Smooth muscle cell (in vitro differentiated cells): Measurements from ENCODE around the gene RBM18. TPM values are rescaled to one million over a fixed set of nuclear protein-coding genes. Genes with fewer than 3 reads are reported as not detected.

ENCODE experiments used
- DNase-seq: peaks from one replicate; lab custom pipeline; 2025; ENCODE audit not compliant: unreplicated experiment; lab: John Stamatoyannopoulos, UW
- H2AFZ ChIP-seq: fragments of 200-600 bp; sonication (generic); 2 replicates; pipeline ENCODE4 v1.6.0; 2016; ENCODE audit warnings: antibody characterized with exemption, low read depth, mild to moderate bottlenecking
- H3F3A ChIP-seq: fragments of 200-600 bp; sonication (generic); 2 replicates; pipeline ENCODE4 v1.6.0; 2017; ENCODE audit warnings: antibody characterized with exemption, low read depth
- H3K27ac ChIP-seq: fragments of 200-600 bp; sonication (generic); 2 replicates; pipeline ENCODE4 v1.5.1; 2016; ENCODE audit warnings: low read depth, mild to moderate bottlenecking
- H3K27me3 ChIP-seq: fragments of 200-600 bp; sonication (generic); 2 replicates; pipeline ENCODE4 v1.6.1; 2016; ENCODE audit warnings: low read depth, mild to moderate bottlenecking
- H3K36me3 ChIP-seq: fragments of 200-600 bp; sonication (generic); 2 replicates; pipeline ENCODE4 v1.5.1; 2016; ENCODE audit warnings: low read depth
- H3K4me1 ChIP-seq: fragments of 200-600 bp; sonication (generic); 2 replicates; pipeline ENCODE4 v1.5.1; 2016; ENCODE audit warnings: low read depth
- H3K4me2 ChIP-seq: fragments of 200-600 bp; sonication (generic); 2 replicates; pipeline ENCODE4 v1.6.0; 2016; ENCODE audit warnings: mild to moderate bottlenecking
- H3K4me3 ChIP-seq: fragments of 200-600 bp; sonication (generic); 2 replicates; pipeline ENCODE4 v1.5.1; 2016; ENCODE audit warnings: mild to moderate bottlenecking
- H3K79me2 ChIP-seq: fragments of 200-600 bp; sonication (generic); 2 replicates; pipeline ENCODE4 v1.6.0; 2016; ENCODE audit warnings: low read depth, mild to moderate bottlenecking
- H3K9ac ChIP-seq: fragments of 200-600 bp; sonication (generic); 2 replicates; pipeline ENCODE4 v1.6.0; 2016; ENCODE audit warnings: low read depth
- H3K9me3 ChIP-seq: fragments of 200-600 bp; sonication (generic); replicated peaks from 2 replicates; pipeline ENCODE4 v1.5.1; 2016; ENCODE audit warnings: low read depth
- H4K20me1 ChIP-seq: fragments of 200-600 bp; sonication (generic); 2 replicates; pipeline ENCODE4 v1.6.0; 2016; ENCODE audit warnings: low read depth
- WGBS: methylation state at CpG from one replicate; pipeline ENCODE4 v1.1.7; 2016; ENCODE audit warnings: low lambda C conversion rate; 5-methylcytosine and 5-hydroxymethylcytosine counted together
- polyA plus RNA-seq: library from polyadenylated mRNA; unstranded; fragments of >200 nt; fragmentation: Nextera tagmentation; extraction: Ambion mirVana; gene quantifications from 2 replicates; pipeline ENCODE4 v1.2.1, GENCODE V29; 2016
- total RNA-seq: library from RNA; depleted of rRNA; stranded (reverse); fragments of >200 nt; gene quantifications from 2 replicates; pipeline ENCODE4 v1.2.3, GENCODE V29; 2014
- TF ChIP-seq, protein P1 (sequence below): fragments of 200-600 bp; sonication (generic); IDR thresholded peaks from 2 replicates; pipeline ENCODE4 v1.5.1; 2017; ENCODE audit warnings: borderline replicate concordance, mild to moderate bottlenecking, antibody characterized with exemption; ENCODE audit not compliant: insufficient read depth, poor library complexity, severe bottlenecking

RBM18 gene
- total and polyA plus RNA-seq, 2 experiments from 2014 or later: 15.3 to 29.6 TPM

DNA sequence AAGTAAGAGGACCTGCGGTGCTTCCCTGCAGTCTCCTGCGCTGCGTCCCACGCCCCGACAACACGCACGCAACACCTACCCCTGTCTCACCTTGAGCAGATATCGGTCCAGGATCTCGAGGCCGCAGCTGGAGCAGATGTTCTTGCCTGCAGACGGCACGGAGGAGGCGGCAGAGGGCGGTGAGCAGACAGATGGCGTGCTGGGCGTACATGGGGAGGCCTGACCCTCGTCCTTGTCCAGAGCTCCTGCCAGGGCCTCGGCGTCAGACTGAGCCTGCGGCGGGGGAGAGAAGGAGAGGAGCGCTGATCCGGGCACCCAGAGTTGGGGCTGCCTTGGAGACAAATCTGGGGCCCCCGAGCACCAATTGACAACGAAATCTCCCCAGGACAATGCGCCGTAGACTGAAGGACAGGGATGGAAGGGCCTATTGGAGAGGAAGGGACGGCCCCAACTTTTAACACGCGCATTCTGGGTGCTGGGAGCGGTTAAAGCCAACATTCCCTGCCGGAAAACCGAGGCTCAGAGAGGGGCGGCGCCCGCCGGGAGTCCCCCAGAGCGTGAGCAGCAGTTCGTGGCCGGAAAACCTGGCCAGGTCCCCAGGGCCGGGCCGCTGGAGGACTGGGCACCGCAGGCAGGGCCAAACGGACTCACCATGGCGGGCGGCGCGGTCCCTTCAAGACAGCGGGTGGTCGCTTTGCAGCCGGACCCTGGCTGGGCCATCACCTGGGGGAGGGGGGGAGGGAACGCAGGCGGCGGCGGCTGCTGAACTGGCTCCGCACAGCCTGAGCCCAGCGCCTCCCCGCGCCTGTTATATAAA lies 37.7 kb downstream of the RBM18 start:
- H3K36me3 ChIP-seq: no peaks in the 10 kb centered on the region
- H3K27me3 ChIP-seq: peaks cover 100% of the 10 kb centered on the region
- no peaks in the 10 kb centered on the region for H3F3A ChIP-seq
- H3K79me2 ChIP-seq: no peaks in the 10 kb centered on the region
- H3K4me3 ChIP-seq: no peak overlapping the region
- TF ChIP-seq, protein P1, sequence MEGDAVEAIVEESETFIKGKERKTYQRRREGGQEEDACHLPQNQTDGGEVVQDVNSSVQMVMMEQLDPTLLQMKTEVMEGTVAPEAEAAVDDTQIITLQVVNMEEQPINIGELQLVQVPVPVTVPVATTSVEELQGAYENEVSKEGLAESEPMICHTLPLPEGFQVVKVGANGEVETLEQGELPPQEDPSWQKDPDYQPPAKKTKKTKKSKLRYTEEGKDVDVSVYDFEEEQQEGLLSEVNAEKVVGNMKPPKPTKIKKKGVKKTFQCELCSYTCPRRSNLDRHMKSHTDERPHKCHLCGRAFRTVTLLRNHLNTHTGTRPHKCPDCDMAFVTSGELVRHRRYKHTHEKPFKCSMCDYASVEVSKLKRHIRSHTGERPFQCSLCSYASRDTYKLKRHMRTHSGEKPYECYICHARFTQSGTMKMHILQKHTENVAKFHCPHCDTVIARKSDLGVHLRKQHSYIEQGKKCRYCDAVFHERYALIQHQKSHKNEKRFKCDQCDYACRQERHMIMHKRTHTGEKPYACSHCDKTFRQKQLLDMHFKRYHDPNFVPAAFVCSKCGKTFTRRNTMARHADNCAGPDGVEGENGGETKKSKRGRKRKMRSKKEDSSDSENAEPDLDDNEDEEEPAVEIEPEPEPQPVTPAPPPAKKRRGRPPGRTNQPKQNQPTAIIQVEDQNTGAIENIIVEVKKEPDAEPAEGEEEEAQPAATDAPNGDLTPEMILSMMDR: no peak
- H3K9ac ChIP-seq: no peak overlapping the region
- H4K20me1 ChIP-seq: no peaks in the 10 kb centered on the region
- H3K4me1 ChIP-seq: peaks cover 11% of the 10 kb centered on the region
- WGBS: 4% methylated on average over 52 of the region's 59 CpGs
- H2AFZ ChIP-seq: no peak overlapping the region
- no peak for DNase-seq
- no peaks in the 10 kb centered on the region for H3K9me3 ChIP-seq
- H3K4me2 ChIP-seq: peak overlapping the region; percentile 94
- H3K27ac ChIP-seq: no peak overlapping the region

DNA sequence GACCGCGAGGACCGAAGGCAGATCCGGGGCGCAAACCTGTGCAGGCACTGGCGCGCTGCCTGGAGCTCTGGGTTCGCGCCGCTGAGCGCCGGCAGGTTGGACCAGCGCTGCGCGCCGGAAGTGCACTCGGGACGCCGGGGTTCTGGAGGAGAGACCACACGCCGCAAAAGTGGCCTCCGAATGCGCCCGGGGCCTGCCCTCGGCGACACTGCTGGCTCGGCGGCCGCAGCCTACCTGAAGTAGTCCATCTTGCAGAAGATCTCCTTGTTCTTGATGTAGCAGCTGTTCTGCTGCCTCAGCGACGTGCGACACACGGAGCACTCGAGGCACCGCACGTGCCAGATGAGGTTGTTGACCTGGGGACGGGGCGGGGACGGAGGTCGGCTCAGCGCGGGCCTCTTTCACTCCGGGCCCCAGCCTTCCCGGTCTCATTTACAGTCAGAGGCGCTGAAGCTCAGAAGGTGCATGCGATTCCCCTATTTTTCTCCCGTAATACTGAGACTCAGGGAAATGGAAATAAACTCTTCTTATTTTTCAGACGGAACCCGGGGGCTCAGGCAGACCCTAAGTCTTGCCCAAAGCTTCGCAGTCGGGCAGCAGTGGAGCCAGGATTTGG lies 38.4 kb downstream of the RBM18 start:
- DNase-seq: no peak
- Histone ChIP-seq H3K4me3 (no peak overlapping the region), H2AFZ (no peak overlapping the region), H3K36me3 (no peaks in the 10 kb centered on the region), H3K9me3 (no peaks in the 10 kb centered on the region), H3K27ac (no peak overlapping the region), H4K20me1 (no peaks in the 10 kb centered on the region), H3K4me2 (no peak overlapping the region), H3K4me1 (peaks cover 11% of the 10 kb centered on the region), H3K27me3 (peaks cover 100% of the 10 kb centered on the region), H3K79me2 (no peaks in the 10 kb centered on the region), H3K9ac (no peak overlapping the region), H3F3A (no peaks in the 10 kb centered on the region)
- TF ChIP-seq, protein P1: no peak
- WGBS: 23% methylated on average over 51 of the region's 51 CpGs

DNA sequence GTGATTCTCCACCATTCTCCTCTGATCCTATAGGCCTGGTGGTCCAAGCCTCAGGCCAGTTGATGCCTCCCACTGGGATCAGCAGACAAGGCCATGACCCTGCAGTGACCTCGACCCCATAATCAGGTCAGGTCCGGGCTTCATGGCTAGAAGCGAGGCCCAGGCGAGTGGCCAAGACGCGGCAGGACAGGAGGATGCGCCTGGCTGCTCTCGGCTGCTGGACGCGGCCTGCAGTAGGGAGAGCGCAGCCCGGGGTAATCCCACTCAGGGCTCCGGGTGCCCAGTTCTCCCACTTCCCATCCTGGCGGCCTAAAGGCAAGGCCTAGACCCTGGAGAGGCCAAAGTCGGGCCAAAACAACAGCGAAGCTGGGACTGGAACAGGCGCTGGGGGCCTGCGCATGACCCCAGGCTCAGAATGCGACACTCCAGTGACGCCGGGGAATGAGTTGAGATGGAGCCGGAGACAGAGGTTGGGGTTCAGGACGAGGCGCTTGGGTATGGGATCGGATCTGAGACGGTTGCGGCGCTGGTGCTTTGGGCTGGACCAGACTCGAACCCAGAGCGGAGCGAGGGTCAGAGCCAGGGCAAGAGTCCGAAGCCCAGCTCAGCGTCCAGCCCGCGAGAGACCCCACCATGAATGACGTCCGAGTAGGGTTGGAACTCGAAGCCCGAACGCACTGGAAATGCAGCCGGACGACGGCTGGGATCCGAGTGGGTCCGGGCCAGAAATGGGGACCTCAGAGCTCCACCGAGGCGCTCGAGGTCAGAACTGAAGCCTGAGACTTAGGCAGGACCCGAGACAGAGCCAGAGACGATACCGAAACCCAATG lies 39.1 kb downstream of the RBM18 start:
- Histone ChIP-seq H3K4me2 (no peak overlapping the region), H4K20me1 (no peaks in the 10 kb centered on the region), H3K4me1 (peaks cover 11% of the 10 kb centered on the region), H3K79me2 (no peaks in the 10 kb centered on the region), H3K4me3 (no peak overlapping the region), H2AFZ (no peak overlapping the region), H3K27ac (no peak overlapping the region), H3F3A (no peaks in the 10 kb centered on the region), H3K36me3 (no peaks in the 10 kb centered on the region), H3K9me3 (no peaks in the 10 kb centered on the region), H3K9ac (no peak overlapping the region), H3K27me3 (peaks cover 100% of the 10 kb centered on the region)
- TF ChIP-seq, protein P1: no peak
- no peak for DNase-seq
- 70% methylated on average over 51 of the region's 51 CpGs for WGBS
